GM18520 (cell line): ENCODE results near the gene IPCEF1.
"Not testable (repeated sequence)": the region's sequence is repeated elsewhere in the genome, so short reads cannot be mapped to it uniquely, and the experiment has no call there.

Experiments used
- ATAC-seq: cut with Tn5 transposase; IDR thresholded peaks from one replicate; pipeline ENCODE4 v1.9.1; 2021; ENCODE audit not compliant: unreplicated experiment

The IPCEF1 gene

DNA sequence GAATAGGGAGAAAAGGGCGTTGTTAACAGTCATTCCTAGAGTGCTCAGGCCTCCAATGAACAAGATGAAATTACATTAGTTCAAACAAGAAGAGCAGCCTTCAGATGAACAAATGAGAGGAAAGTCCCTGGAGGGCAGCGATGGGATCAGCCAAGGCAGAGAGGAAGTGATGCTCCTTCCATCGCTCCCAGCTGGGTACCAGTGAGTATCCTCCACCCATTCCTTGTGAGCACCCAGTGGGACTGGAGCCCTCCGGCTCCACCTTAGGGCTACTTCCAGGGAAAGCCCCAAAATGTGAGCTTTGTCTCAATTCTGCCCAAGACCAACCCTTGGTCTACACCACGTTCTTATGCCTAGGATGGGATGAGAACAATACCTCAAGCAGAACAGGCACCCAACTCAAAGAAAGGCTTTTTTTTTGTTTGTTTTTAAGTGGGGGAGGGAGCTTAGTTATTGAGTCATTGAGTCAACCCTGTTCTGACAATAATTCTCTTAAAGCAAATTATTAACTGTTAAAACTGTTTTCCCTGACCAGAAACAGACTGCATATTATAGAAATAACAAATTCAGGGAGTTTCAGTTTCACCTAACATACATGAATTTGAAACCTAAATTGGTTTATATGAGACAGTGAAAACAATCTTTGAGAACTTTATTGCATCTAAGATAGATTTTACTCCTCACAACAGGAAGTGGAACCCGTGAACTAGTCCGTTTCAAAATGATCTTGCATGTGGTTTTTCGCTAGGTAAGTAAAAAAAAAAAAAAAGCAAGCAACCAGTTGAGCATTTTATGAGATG, 106.9 kb downstream of the IPCEF1 start:
- peak; percentile 54 for ATAC-seq

DNA sequence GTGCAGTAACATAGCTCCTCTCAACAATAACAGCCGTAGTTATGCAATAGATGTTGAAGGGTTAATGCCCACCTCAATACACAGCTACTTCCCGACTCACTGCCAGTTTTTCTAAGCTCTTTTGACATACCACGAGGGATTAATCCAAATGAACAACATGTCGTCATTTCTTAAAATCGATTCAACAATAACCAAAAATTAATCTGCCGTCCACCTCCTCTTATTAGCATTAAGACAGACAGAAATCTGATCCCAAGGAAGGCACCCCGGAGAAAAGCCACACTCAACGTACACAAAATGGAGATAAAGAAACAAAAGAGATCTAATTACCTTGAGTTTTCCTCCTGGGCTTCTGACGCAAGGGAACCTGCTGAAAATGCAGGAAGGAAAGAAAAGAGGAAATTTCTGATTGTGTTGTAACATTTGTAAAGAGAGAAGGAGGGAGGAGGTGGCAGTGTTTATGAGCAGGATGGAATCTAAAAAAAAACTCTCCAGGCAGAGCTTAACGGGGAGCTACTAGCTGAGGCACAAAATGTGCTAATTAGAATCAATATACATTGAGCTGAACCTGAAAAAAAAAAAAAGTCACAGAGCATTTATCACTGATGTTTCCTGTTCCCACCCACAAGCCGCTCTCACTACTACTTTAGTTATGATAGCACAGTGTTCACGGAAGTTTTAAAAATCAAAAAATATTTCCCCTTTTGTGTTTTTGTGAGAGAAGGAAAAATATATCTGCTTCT, 109.3 kb downstream of the IPCEF1 start:
- peak; percentile 40 for ATAC-seq

- ATAC-seq: no peak
These were observed 109.9 kb downstream of the IPCEF1 start for GRCh38 chr6:154246723-154247118.

GRCh38 chr6:154245506-154245905, 111.1 kb downstream of the IPCEF1 start:
- ATAC-seq: no peak

DNA sequence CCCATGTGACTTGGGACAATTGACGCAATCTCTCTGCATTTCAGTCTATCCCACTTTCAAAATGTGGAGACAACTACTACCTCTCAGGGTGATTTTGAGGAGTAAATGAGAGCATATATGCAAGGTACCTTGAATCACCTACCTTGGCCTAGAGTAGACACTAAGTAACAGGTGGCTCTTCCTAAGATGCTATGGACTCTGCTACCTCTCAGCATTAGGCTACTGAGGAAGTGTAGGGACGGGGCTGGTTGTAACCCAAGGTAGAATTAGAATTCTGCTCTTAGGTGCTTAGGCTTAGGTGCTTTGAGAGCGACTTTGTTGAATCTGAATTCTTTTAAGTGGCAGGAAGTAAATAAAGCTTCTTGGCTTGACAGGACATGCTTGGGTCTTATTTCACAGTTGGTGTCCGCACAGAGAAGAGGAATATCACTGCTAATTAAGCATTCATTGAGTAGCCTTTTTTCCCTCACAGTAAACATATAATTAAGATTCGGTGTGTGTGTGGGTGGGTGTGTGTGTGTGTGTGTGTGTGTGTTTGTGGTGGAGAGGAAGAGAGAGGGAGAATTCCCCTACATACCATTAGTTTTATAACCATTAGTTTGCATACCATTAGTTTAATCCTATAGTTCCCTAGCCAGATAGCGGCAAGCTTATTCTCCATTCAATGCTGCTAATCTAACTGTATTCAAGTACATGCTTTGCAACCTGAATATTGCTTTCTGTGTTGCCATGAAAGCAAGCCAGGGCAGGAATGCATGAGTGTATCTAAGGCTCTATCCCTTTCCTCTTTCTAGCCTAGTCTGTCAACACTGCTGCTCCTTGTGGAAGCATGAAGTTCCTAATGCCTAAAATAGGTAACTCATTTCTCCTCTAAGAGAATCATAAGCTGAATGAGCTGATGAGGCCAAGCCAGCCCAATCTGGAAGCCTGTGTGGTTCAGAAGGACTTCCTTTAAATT, 112.5 kb downstream of the IPCEF1 start:
- no peak for ATAC-seq

DNA sequence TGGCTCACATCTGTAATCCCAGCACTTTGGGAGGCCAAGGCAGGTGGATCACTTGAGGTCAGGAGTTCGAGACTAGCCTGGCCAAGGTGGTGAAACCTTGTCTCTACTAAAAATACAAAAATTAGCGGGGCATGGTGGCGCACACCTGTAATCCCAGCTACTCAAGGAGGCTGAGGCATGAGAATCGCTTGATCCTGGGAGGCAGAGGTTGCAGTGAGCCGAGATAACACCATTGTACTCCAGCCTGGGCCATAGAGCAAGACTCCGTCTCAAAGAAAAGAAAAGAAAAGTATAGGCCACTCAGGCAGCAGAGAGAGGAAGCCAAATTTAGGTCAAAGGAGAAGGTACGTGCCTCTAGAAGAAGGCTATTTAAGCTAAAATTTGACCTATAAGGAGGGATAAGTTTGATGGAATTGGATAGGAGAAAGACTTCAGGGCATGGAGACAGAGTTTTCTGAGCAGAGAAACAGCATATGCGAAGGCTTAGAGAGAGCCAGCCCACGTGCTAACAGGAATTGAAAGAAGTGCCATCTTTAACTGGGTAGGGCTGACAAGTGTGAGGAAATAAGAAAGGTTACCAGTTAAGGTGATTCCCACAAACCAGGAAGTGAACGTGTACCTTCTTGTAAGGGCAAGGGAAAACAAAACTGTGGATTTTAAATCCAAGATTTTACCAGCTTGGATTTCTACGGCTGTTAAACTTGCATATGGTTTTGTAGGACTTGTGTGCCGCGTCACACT, 113.8 kb downstream of the IPCEF1 start:
- ATAC-seq: no peak

DNA sequence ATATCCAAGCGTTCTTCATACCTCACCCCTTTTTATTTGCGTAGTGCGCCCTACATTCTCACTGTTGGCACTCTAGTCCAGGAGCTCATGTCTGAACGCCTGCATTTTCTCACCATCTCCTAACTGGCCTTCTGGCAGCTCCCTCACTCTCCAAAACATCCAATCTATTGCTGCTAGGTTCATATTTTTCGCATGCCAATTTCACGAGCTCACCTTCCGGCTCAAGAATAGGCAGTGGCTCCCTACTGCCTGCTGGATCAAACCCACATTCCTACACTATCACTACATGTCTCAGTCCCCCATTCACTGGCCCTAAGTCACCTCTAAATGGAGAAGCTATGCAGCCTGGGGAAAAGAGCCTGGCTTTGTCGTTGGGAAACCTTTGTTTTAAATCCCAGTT, 115.0 kb downstream of the IPCEF1 start:
- no peak for ATAC-seq

DNA sequence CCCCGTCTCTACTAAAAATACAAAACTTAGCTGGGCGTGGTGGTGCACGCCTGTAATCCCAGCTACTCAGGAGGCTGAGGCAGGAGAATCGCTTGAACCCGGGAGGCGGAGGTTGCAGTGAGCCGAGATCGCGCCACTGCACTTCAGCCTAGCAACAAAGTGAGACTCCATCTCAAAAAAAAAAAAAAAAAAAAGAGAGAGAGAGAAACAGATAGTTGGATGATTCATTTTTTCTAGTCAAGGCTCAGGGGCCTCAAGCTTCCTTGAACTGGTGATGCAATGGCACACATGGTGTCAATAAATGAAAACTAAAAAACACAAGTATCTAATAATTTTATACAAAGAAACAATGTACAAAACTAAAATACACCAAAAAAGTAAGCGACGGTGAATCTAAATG, 115.5 kb downstream of the IPCEF1 start:
- ATAC-seq: not testable (repeated sequence)

DNA sequence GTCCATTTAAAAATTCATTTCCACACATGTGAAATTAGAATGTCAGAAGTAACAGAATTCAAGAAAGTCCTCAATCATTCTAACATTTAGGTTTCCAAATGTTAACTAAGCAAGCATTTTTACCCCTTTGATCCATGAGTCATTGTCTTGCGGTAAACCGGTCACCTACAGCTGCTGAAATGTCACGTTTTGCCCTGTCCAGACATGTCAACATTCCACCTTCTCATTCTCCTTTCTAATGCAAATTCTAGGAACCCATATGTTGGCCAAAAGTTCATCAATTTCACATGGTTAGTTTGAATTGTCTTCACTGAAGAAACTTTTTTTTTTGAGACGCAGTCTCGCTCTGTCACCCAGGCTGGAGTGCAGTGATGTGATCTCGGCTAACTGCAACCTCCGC, 117.2 kb downstream of the IPCEF1 start:
- ATAC-seq: no peak

- ATAC-seq: no peak
These were observed 117.8 kb downstream of the IPCEF1 start for GRCh38 chr6:154238831-154239230.

- ATAC-seq: no peak
These were observed 119.8 kb downstream of the IPCEF1 start for GRCh38 chr6:154236646-154237301.

- no peak for ATAC-seq
These were observed 122.4 kb downstream of the IPCEF1 start for GRCh38 chr6:154234019-154234772.

GRCh38 chr6:154233383-154233782, 123.2 kb downstream of the IPCEF1 start:
- no peak for ATAC-seq

DNA sequence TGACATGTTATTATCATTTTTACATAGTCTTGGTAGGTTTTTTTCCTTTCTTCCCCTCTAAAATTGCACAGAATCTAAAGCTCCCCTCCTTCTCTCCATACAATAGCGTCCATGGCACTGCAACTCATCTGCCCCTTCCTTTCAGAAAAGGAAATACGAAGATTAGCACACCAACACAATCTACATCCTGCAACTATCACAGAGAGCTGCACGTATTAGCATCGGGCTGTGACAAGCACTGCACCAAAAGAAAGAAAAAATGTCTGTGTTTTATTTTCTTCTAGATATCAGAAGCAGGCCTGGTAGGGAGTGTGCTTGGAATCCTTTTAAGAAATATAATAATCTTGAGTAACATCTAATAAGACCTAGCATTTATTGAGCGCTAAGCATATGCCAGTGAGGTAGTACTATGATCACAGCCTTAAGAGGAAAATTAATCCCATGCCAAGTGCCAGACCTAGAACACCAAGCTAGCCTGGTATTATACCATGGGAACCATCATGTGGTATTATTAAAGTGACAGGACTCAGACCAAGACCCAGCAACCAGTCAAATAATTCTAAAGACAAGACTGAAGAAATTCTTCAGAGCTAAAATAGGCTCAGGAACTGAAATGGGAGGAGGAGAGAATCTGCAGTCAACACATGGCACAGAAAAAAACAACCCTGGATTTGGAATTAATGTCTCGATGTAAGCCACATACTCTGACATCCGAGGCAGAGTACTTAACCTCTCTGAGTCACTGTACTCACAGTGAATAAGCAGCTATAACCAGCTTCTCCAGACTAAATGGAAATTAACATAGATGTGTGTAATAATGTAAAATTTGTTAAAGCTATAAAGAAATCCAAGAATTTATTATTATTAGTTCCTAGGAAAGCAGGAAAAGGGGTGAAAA, 124.3 kb downstream of the IPCEF1 start:
- ATAC-seq: no peak

DNA sequence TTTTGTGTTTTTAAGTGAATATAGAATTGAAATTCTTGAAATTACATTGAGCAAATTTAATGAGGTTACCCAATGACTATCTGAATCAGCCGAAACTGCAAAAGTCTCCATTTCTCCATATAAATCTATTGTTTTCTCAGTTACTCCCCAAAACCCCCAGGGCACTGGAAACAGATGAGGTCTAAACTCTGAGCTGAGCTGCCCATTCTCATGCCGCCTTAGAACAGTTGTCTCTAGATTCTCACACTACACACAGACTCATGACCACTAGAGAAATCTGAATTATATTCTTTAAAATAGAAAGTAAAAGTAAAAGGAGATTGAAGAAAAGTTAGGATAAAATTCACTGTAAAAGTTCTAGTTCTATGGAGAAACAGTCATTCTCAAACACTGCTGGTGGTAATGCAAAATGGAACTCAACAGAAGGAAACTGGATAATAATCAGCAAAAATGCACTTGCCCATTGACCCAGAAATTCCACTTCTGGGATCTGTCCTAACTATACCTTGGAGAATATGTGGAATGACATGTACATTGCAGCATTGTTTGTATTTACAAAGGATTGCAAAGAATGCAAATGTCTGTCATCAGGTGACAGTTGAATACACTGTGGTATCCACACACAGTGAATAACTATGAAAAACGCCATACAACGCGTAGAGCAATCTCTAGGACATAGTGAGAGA, 125.5 kb downstream of the IPCEF1 start:
- no peak for ATAC-seq

DNA sequence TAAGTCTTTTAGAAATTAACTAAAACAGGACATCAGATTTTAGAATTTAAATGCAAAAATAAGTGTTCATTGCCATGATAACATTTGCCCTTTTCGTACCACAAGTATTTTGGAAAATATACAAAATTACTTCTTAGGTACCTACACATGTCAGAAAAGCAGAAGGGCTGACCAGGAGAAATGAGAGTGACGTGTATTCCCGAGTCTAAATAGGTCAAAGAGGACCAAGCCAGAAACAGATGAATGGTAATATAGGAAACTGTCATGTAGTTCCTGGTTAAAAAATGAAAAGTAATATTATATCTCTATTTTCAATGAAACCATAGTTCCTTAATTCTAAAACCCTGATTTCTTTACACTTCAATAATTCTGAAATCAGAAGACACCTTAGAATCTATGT, 126.2 kb downstream of the IPCEF1 start:
- ATAC-seq: no peak

DNA sequence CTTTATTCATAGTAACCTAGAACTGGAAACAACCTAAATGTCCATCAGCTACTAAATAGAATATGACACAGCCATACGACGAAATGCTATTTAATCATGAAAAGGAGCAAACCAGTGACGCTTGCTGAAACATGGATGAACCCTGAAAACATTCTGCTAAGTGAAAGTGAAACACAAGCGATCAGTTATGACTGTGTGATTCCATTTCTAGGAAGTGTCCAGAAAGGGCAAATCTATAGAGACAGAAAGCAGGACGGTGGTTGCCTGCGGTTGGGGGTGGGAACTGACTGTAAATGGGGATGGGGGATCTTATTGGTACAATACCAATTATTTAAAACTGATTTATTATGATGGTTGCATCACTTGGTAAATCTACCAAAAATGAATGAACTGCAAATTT, 126.8 kb downstream of the IPCEF1 start:
- peak; percentile 72 for ATAC-seq

DNA sequence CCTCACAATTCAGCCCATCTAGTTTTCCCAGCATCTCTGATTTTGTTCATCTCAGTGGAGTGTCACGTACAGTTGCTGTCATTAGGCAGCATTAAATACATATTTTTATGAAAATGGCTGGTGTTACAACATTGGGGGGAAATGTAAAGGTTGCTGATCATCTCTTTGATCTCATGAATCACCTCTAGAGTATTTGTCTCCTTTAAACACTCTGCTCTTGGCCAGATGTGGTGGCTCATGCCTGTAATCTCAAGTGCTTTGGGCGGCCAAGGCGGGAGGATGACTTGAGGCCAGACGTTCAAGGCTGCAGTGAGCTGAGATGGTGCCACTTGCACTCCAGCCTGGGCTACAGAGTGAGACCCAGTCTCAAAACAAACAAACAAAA, 128.1 kb downstream of the IPCEF1 start:
- no peak for ATAC-seq
